ENCODE data around the gene NPIPB12.
"Not testable (repeated sequence)": the region's sequence is repeated elsewhere in the genome, so short reads cannot be mapped to it uniquely, and the experiment has no call there.

NPIPB12 gene

GRCh38 chr16:29506308-29506707 is at the start of gene NPIPB12:
Gene NPIPB12 (minus strand): TSS chr16:29506408.
- DNase-seq = not testable (repeated sequence)

- DNase-seq = not testable (repeated sequence)
Measured at GRCh38 chr16:29521520-29521919, 15.3 kb upstream of the NPIPB12 start.

DNA sequence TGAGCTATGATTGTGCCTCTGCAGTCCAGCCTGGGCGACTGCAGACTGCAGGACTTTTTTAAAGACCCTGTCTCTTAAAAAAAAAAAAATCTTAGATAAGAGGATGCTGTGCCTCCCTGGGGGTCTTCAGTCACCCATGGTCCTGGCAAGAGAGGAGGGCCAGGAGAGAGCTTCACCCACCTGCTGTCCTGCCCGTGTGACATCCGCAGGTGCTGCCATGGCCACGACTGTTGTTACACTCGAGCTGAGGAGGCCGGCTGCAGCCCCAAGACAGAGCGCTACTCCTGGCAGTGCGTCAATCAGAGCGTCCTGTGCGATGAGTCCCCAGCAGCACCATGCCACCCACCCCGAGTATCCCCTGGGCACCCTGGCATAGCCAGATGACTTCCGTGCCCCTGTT is 23.9 kb downstream of the NPIPB12 start:
- DNase-seq = peak; percentile 0 to 1

- not testable (repeated sequence) for DNase-seq
Measured at GRCh38 chr16:29472065-29472464, 34.1 kb downstream of the NPIPB12 start.

DNA sequence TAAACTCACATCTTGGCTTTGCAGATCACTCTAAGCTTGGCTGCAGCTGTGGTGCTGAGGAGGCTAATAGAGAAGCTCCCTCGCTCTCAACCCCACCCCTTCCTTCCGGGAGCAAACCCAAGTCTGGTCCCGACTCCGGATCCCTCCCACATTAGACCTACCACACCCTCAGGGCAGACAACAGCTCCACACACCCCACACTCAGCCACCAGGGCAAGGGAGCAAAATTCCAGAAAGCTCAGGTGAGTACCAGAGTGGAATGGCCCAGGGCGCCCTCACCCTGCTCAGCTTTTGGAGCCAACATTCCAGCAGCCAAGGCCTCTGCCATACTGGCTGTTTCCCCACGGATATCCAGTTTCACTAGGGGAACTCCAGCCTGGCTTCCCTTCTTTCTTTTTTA is 36.5 kb downstream of the NPIPB12 start:
- peak; percentile 23 to 51 for DNase-seq

DNA sequence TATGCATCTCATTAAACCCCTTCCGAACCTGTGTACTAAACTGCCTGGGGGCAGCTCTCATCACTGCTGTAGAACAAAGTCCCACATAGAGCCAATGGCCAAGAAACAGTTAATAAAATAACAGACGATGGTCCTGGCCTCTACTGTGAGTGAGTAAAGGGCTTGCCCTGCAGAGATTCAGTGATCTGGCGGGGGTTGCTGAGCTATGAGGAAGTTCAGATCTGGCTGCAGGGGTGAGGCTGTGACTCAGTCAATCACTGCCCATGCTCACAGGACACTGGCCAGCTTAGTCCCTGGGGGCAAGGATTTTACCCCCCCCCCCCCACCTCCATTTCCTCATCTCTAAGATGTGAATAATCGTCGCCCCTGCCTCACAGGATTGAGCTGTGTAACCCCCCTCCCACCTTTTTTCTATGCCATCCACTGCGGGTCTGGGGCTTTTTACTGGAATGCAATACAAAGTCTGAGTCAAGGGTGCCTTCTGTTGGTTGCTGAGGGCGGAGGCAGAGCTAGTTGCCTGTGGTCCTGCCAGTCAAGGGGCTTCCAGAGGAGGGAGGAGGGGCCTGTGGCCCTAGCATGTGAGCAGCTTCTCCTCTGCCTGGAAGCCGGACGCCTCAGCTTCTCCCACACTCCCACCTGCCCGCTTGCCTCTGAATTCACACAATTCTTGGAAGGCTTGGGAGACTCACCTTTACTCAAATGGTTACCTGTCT is 38.4 kb downstream of the NPIPB12 start:
- DNase-seq = not testable (repeated sequence)

DNA sequence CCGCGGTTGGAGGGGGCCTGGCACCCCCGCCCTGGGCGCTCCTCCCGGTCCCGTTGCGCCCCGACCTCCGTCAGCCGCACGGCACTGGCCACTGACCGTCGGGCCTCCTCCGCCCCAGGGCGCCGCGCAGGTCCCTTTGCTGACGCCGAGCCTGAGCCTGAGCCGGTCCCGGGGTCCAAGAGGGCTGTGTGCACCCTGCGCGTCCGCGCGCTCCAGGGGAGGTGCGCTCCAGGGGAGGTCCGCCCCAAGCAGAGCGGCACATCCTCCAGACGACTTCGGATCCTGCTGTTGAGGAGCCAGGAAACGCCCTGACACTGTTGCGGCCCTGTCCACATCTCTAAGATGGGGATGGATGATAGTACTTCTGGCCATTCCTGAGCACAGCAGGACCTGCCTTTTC is 39.3 kb downstream of the NPIPB12 start:
- not testable (repeated sequence) for DNase-seq

GRCh38 chr16:29465985-29466824 is 40.0 kb downstream of the NPIPB12 start:
- DNase-seq = not testable (repeated sequence)

- not testable (repeated sequence) for DNase-seq
Measured at GRCh38 chr16:29460647-29461030, 45.6 kb downstream of the NPIPB12 start.

DNA sequence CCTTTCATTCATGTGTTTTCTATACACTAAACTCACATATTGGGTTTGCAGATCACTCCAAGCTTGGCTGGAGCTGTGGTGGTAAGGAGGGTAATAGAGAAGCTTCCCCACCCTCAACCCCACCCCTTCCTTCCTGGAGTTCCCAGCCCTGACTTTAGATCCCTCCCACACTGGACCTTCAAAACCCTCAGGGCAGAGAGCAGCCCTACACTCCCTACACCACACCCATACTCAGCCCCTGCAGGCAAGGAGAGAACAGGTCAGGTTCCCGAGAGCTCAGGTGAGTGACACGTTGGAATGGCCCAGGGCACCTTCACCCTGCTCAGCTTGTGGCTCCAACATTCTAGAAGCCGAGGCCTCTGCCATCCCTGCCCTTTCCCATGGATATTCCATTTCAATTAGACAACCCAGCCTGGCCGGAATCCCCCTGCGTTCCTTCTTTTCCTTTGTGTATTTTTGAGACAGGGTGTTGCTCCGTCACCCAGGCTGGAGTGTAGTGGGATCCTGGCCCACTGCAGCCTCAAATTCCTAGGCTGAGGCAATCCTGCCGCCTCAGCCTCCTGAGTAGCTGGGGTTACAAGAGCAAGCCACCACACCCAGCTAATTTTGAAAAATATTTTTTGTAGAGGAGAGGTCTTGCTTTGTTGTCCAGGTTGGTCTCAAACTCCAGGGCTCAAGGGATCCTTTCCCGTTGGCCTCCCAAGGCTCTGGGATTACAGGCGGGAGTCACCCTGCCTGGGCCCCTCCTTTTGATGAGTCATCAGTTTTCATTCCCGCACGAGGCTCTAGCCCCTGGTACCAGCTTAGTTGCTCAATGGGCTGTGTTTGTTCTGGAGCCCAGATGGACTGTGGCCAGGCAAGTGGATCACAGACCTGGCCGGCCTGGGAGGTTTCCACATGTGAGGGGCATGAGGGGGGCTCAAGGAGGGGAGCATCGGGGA is 46.2 kb downstream of the NPIPB12 start, which contains the start of gene SULT1A4:
SULT1A4 (plus strand) TSS at position 208 of the 941 bp plus-strand sequence. CDS start 1,473 bp downstream, outside the sequence.
- DNase-seq = not testable (repeated sequence)

DNA sequence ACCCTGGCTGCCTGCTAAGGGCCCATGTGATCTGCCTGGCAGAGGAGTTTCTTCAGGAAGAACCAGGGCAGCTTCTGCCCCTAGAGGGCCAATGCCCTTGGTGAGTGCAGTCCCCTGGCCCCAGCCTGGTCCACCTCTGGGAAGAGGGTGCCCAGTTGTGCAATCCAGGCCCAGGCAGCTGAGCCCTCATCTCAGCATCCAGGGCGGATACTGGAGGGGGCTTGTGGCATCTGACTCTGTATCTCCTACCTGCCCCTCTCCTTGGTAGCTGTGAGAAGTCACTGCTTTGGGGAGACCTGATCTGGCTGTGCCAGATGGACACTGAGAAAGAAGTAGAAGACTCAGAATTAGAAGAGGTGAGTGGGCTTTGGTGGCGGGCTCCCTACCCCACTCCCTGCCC is 48.5 kb downstream of the NPIPB12 start:
- peak in 1 of 2 experiments; percentile 0 for DNase-seq

DNA sequence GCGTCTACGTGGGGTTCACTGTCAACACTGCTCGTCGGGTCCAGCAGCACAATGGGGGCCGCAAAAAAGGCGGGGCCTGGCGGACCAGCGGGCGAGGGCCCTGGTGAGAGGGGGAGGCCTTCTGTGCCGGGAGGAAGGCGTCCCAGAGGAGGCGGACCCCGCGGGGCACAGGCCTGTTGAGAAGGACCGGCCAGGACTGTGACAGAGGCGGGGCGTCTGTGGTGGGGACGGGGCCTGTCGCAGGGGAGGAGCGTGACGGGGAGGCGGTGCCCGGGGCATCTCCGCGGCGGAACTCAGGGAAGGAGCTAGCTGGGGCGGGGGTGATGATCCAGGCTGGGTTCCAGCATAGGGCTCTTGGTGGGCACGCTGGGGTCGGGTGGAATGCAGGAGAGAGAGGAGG is 51.4 kb downstream of the NPIPB12 start:
- DNase-seq = not testable (repeated sequence)

GRCh38 chr16:29454269-29454668 is 51.9 kb downstream of the NPIPB12 start, which contains the start of the genes BOLA2 and SLX1B:
Gene BOLA2 (minus strand): TSS chr16:29454351. CDS start chr16:29454253, 98 bp downstream.
Gene SLX1B (plus strand): TSS chr16:29454533.
- DNase-seq = not testable (repeated sequence)

DNA sequence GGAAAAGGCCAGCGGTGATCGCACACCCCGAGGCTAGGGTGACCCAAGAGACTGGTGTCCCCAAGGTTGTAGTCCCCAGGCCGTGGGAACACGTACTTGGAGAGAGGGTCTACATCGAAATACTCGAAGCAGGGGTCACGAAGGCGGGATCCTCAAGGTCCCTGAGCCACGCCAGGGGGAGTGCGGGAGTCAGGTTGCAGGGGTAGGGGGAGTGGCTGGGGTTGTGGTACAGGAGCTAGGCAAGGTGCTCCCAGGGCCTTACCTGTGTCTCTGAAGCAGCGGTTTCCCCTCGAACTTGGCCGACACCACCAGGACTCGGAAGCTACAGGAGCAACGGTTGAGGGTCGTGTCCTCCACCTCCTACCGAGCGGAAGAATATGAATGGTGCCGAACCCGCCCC is 52.5 kb downstream of the NPIPB12 start:
- DNase-seq = not testable (repeated sequence)
